ENCODE measurements around the gene TMEM258. TPM values are rescaled to one million over a fixed set of nuclear protein-coding genes. Genes with fewer than 3 reads are reported as not detected.

TMEM258 gene
- total and polyA plus RNA-seq, 4 donors = 31.0 to 136 (median 98.7) TPM

- H3K4me3 ChIP-seq (ENCODE audit: low read depth in 1 of 3, low read length in 3 of 3) = no peak overlapping the region
- peaks cover 4 to 26% (median 13%) of the 10 kb centered on the region in 4 donors for H3K36me3 ChIP-seq (ENCODE audit: control insufficient read depth in 4 of 4, insufficient read depth in 3 of 4, low read depth in 1 of 4, low read length in 3 of 4)
- no peak for DNase-seq (ENCODE audit: low spot score)
- H3K27me3 ChIP-seq (ENCODE audit: control insufficient read depth in 4 of 4, insufficient read depth in 4 of 4, low read length in 3 of 4) = no peaks in the 10 kb centered on the region
- peaks cover 0 to 4% (median 0%) of the 10 kb centered on the region in 4 donors for H3K4me1 ChIP-seq (ENCODE audit: control insufficient read depth in 4 of 4, insufficient read depth in 4 of 4, low read length in 3 of 4)
- WGBS = 92% methylated on average over 7 of the region's 7 CpGs
- H3K9ac ChIP-seq (ENCODE audit: low read depth in 1 of 2, low read length in 2 of 2) = no peak overlapping the region
- no peak for TF ChIP-seq JUND (IDR thresholded peaks at IDR 0.05)
- no peaks in the 10 kb centered on the region for H3K9me3 ChIP-seq (ENCODE audit: control insufficient read depth in 4 of 4, low read length in 3 of 4)
- H3K27ac ChIP-seq (ENCODE audit: low read depth in 1 of 2, low read length in 2 of 2) = no peak overlapping the region
Measured at GRCh38 chr11:61840371-61840770, 48.0 kb upstream of the TMEM258 start.

- Histone ChIP-seq H3K4me1 (ENCODE audit: control insufficient read depth in 4 of 4, insufficient read depth in 4 of 4, low read length in 3 of 4) (peaks cover 0 to 2% (median 0%) of the 10 kb centered on the region in 4 donors), H3K27me3 (ENCODE audit: control insufficient read depth in 4 of 4, insufficient read depth in 4 of 4, low read length in 3 of 4) (no peaks in the 10 kb centered on the region), H3K27ac (ENCODE audit: low read depth in 1 of 2, low read length in 2 of 2) (no peak overlapping the region), H3K9me3 (ENCODE audit: control insufficient read depth in 4 of 4, low read length in 3 of 4) (no peaks in the 10 kb centered on the region), H3K4me3 (ENCODE audit: low read depth in 1 of 3, low read length in 3 of 3) (no peak overlapping the region), H3K9ac (ENCODE audit: low read depth in 1 of 2, low read length in 2 of 2) (no peak overlapping the region), H3K36me3 (ENCODE audit: control insufficient read depth in 4 of 4, insufficient read depth in 3 of 4, low read depth in 1 of 4, low read length in 3 of 4) (peaks cover 4 to 26% (median 13%) of the 10 kb centered on the region in 4 donors)
- no peak for TF ChIP-seq FOXA2 (IDR thresholded peaks at IDR 0.05)
- no peak for TF ChIP-seq NR2F2 (IDR thresholded peaks at IDR 0.05)
- no peak for TF ChIP-seq RXRA (IDR thresholded peaks at IDR 0.05)
- no peak for TF ChIP-seq MAX (IDR thresholded peaks at IDR 0.05)
- no peak for TF ChIP-seq GABPA (IDR thresholded peaks at IDR 0.05 in 1 of 2, conservative IDR thresholded peaks at IDR 0.05 in 1 of 2)
- TF ChIP-seq REST (IDR thresholded peaks at IDR 0.05) = no peak
- no peak for TF ChIP-seq CTCF (IDR thresholded peaks at IDR 0.05; ENCODE audit: low read depth, low read length, missing input control)
- TF ChIP-seq YY1 (IDR thresholded peaks at IDR 0.05) = no peak
- no peak for TF ChIP-seq HNF4G (IDR thresholded peaks at IDR 0.05)
- TF ChIP-seq EGR1 (IDR thresholded peaks at IDR 0.05; ENCODE audit: low read depth in 2 of 2) = no peak
- no peak for TF ChIP-seq HNF4A (conservative IDR thresholded peaks at IDR 0.05)
- no peak for TF ChIP-seq SP1 (IDR thresholded peaks at IDR 0.05)
- no peak for TF ChIP-seq ZBTB33 (IDR thresholded peaks at IDR 0.05)
- TF ChIP-seq FOXA1 (IDR thresholded peaks at IDR 0.05) = no peak
- TF ChIP-seq TAF1 (conservative IDR thresholded peaks at IDR 0.05) = no peak
- DNase-seq (ENCODE audit: low spot score) = no peak
- 70% methylated on average over 2 of the region's 2 CpGs for WGBS
Measured at GRCh38 chr11:61839742-61840141, 47.3 kb upstream of the TMEM258 start.
